Body of pancreas (tissue), 4 donors: ENCODE measurements around the gene LCN10.

Experiments used
- POLR2A ChIP-seq, 3 donors: fragments of 450-650 bp; IDR thresholded peaks; one replicate each; pipeline ENCODE4 v1.6.1; 2016; ENCODE audit warnings: antibody characterized with exemption in 3 of 3, mild to moderate bottlenecking in 2 of 3
- TF ChIP-seq, protein P1 (sequence below), 7 experiments: fragments of 450-650 bp in 4 of 7; fragments of 200-600 bp in 3 of 7; sonication (generic) in 3 of 7; IDR thresholded peaks; one replicate each; pipeline ENCODE4 v1.5.1; 2016 to 2019; ENCODE audit warnings: antibody characterized with exemption in 7 of 7

DNA sequence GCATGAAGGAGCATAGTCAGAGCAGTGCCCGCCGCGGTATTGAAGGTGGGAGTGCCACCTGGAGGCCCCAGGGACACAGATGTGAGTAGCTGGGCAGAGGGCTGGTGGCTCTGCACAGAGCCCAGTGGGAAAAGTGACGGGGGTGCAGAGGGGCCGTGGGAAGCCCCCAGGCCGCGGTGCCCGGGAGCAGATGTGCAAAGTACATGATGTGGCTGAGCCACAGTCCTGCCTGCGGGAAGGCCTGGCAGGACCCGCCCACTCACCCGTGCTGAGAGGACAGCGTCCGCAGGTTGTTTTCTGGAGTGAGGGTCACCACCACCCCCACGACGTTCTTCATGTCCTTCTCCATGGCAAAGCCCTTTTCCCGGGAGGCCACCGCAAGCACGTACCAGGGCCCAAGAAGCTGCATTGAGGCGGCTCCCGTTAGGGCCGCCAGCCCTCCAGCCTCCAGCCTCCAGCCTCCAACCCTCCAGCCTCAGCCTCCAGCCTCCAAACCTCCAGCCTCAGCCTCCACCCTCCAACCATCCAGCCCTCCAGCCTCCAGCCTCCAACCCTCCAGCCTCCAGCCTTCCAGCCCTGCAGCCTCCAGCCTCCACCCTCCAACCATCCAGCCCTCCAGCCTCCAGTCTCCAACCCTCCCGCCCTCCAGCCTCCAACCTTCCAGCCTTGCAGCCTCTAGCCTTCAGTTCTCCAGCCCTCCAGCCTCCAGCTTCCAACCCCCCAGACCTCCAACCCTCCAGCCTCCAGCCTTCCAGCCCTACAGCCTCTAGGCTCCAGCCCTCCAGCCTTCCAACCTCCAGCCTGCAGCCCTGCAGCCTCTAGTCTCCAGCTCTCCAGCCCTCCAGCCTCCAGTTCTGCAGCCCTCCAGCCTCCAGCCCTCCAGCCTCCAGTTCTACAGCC, 4.7 kb upstream of the LCN10 start:
- TF ChIP-seq POLR2A (IDR thresholded peaks at IDR 0.05), result no peak
- TF ChIP-seq, protein P1, sequence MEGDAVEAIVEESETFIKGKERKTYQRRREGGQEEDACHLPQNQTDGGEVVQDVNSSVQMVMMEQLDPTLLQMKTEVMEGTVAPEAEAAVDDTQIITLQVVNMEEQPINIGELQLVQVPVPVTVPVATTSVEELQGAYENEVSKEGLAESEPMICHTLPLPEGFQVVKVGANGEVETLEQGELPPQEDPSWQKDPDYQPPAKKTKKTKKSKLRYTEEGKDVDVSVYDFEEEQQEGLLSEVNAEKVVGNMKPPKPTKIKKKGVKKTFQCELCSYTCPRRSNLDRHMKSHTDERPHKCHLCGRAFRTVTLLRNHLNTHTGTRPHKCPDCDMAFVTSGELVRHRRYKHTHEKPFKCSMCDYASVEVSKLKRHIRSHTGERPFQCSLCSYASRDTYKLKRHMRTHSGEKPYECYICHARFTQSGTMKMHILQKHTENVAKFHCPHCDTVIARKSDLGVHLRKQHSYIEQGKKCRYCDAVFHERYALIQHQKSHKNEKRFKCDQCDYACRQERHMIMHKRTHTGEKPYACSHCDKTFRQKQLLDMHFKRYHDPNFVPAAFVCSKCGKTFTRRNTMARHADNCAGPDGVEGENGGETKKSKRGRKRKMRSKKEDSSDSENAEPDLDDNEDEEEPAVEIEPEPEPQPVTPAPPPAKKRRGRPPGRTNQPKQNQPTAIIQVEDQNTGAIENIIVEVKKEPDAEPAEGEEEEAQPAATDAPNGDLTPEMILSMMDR (IDR thresholded peaks at IDR 0.05), result no peak
